IMR-90 (cell line): ENCODE results near the gene XKR3. TPM values are rescaled to one million over a fixed set of nuclear protein-coding genes. Genes with fewer than 3 reads are reported as not detected.

ENCODE experiments used
- ATAC-seq: fragments of 200-7000 bp; cut with Tn5 transposase; 2 replicates; pipeline ENCODE4 v1.9.1; 2020; ENCODE audit warnings: low read depth, mild to moderate bottlenecking, moderate library complexity
- BruUV-seq: library from RNA; stranded (reverse); fragments of 400-500 nt; replicated peaks from 2 replicates; lab custom pipeline; 2021; lab: Mats Ljungman, UMichigan
- CTCF ChIA-PET: fragments of 300-600 bp; formaldehyde crosslinking; extraction: SDS; loops from one replicate; lab custom pipeline; 2021; ENCODE audit warnings: antibody characterized with exemption; lab: Yijun Ruan, JAX
- POLR2A ChIA-PET: fragments of 300-600 bp; sonication (Branson Sonifier 250); formaldehyde crosslinking; loops from one replicate; lab custom pipeline; 2022; ENCODE audit warnings: antibody characterized with exemption; ENCODE audit not compliant: unreplicated experiment; lab: Charles Lee
- DNase-seq: peaks from one replicate; pipeline ENCODE4 v3.0.0; 2013
- H2AFZ ChIP-seq: replicated peaks from 2 replicates; pipeline ENCODE3; 2013; ENCODE audit warnings: low read length, mild to moderate bottlenecking; ENCODE audit not compliant: poor library complexity
- H2AK5ac ChIP-seq: 2 replicates; pipeline ENCODE4 v1.6.1; 2013; ENCODE audit warnings: low read depth, low read length, inconsistent platforms
- H2AK9ac ChIP-seq: replicated peaks from 2 replicates; pipeline ENCODE3; 2013; ENCODE audit warnings: mild to moderate bottlenecking, low read depth, low read length, moderate library complexity; ENCODE audit not compliant: poor library complexity
- H2BK120ac ChIP-seq: 2 replicates; pipeline ENCODE4 v1.6.1; 2013; ENCODE audit warnings: low read depth, low read length, inconsistent platforms
- H2BK15ac ChIP-seq: 3 replicates; pipeline ENCODE4 v1.6.1; 2013; ENCODE audit warnings: low read depth, low read length, inconsistent platforms
- H2BK20ac ChIP-seq: 2 replicates; pipeline ENCODE4 v1.6.1; 2013; ENCODE audit warnings: low read depth, mild to moderate bottlenecking, inconsistent platforms, low read length, moderate library complexity
- H2BK5ac ChIP-seq: 2 replicates; pipeline ENCODE4 v1.6.1; 2013; ENCODE audit warnings: mild to moderate bottlenecking, low read depth, low read length, inconsistent platforms; ENCODE audit not compliant: poor library complexity, severe bottlenecking
- H3K14ac ChIP-seq: replicated peaks from 2 replicates; pipeline ENCODE4 v1.6.1; 2013; ENCODE audit warnings: low read depth, low read length, inconsistent platforms
- H3K18ac ChIP-seq: 2 replicates; pipeline ENCODE4 v1.6.1; 2013; ENCODE audit warnings: low read depth, low read length, control low read depth
- H3K23ac ChIP-seq: 2 replicates; pipeline ENCODE4 v1.6.1; 2013; ENCODE audit warnings: low read depth, low read length, inconsistent platforms
- H3K27ac ChIP-seq: 2 replicates; pipeline ENCODE4 v1.5.1; 2013; ENCODE audit warnings: mild to moderate bottlenecking, control low read depth, low read length; ENCODE audit not compliant: insufficient read depth
- H3K27me3 ChIP-seq: 2 replicates; pipeline ENCODE4 v1.6.1; 2013; ENCODE audit warnings: low read length; ENCODE audit not compliant: control insufficient read depth, insufficient read depth
- H3K36me3 ChIP-seq: 2 replicates; pipeline ENCODE4 v1.6.1; 2013; ENCODE audit warnings: low read length, mixed read lengths; ENCODE audit not compliant: control insufficient read depth, insufficient read depth
- H3K4ac ChIP-seq: 2 replicates; pipeline ENCODE4 v1.6.1; 2013; ENCODE audit warnings: low read depth, low read length, inconsistent platforms
- H3K4me1 ChIP-seq: 2 replicates; pipeline ENCODE4 v1.6.1; 2013; ENCODE audit warnings: low read length, mixed read lengths; ENCODE audit not compliant: control insufficient read depth, insufficient read depth
- H3K4me2 ChIP-seq: 2 replicates; pipeline ENCODE4 v1.6.1; 2013; ENCODE audit warnings: low read depth, mild to moderate bottlenecking, control low read depth, low read length, moderate library complexity
- H3K4me3 ChIP-seq: 2 replicates; pipeline ENCODE4 v1.5.1; 2013; ENCODE audit warnings: low read depth, mild to moderate bottlenecking, control low read depth, low read length, moderate library complexity; ENCODE audit not compliant: insufficient read depth
- H3K56ac ChIP-seq: 2 replicates; pipeline ENCODE4 v1.6.1; 2013; ENCODE audit warnings: low read length, inconsistent platforms; ENCODE audit not compliant: insufficient read depth; ENCODE audit errors: extremely low read depth
- H3K79me1 ChIP-seq, 2 experiments: 2 replicates each; pipeline ENCODE4 v1.6.1; 2013; ENCODE audit warnings: low read length in 2 of 2, inconsistent platforms in 1 of 2, low read depth in 1 of 2
- H3K9ac ChIP-seq: 2 replicates; pipeline ENCODE4 v1.6.1; 2013; ENCODE audit warnings: low read depth, low read length, control low read depth
- H3K9me1 ChIP-seq: 2 replicates; pipeline ENCODE4 v1.6.1; 2013; ENCODE audit warnings: low read length, inconsistent platforms; ENCODE audit not compliant: insufficient read depth
- H3K9me3 ChIP-seq: 2 replicates; pipeline ENCODE4 v1.6.1; 2013; ENCODE audit warnings: low read length; ENCODE audit not compliant: control insufficient read depth, insufficient read depth
- H4K20me1 ChIP-seq: 2 replicates; pipeline ENCODE4 v1.6.1; 2013; ENCODE audit warnings: low read length, inconsistent platforms; ENCODE audit not compliant: insufficient read depth
- H4K5ac ChIP-seq: 2 replicates; pipeline ENCODE4 v1.6.1; 2013; ENCODE audit warnings: mild to moderate bottlenecking, low read depth, low read length, control low read depth
- H4K8ac ChIP-seq, 2 experiments: 2 replicates each; pipeline ENCODE4 v1.6.1; 2013; ENCODE audit warnings: low read depth in 2 of 2, low read length in 2 of 2, control low read depth in 1 of 2, inconsistent platforms in 1 of 2
- H4K91ac ChIP-seq: 2 replicates; pipeline ENCODE4 v1.6.1; 2013; ENCODE audit warnings: low read depth, low read length, inconsistent platforms; ENCODE audit not compliant: insufficient read depth
- BHLHE40 ChIP-seq: fragments of 150-350 bp; IDR thresholded peaks from 2 replicates; pipeline ENCODE4 v1.6.1; 2016; ENCODE audit warnings: mild to moderate bottlenecking, low read depth, low read length
- CEBPB ChIP-seq: IDR thresholded peaks from 2 replicates; pipeline ENCODE4 v1.6.1; 2012; ENCODE audit warnings: low read depth, low read length, improper control_type of control experiment
- CHD1 ChIP-seq: IDR thresholded peaks from 2 replicates; pipeline ENCODE4 v1.6.1; 2012; ENCODE audit warnings: low read depth, low read length, improper control_type of control experiment
- ELK1 ChIP-seq: fragments of 150-350 bp; IDR thresholded peaks from 2 replicates; pipeline ENCODE4 v1.6.1; 2016; ENCODE audit warnings: low read depth, mild to moderate bottlenecking, low read length, moderate library complexity, borderline replicate concordance
- FOS ChIP-seq: fragments of 150-350 bp; IDR thresholded peaks from 2 replicates; pipeline ENCODE4 v1.6.1; 2016; ENCODE audit warnings: low read depth, low read length
- MAFK ChIP-seq: IDR thresholded peaks from 2 replicates; pipeline ENCODE4 v1.6.1; 2012; ENCODE audit warnings: low read depth, low read length, improper control_type of control experiment
- MAZ ChIP-seq: IDR thresholded peaks from 2 replicates; pipeline ENCODE4 v1.6.1; 2012; ENCODE audit warnings: low read depth, mild to moderate bottlenecking, low read length, improper control_type of control experiment, moderate library complexity, borderline replicate concordance
- MXI1 ChIP-seq: IDR thresholded peaks from 2 replicates; pipeline ENCODE4 v1.6.1; 2012; ENCODE audit warnings: low read depth, mild to moderate bottlenecking, low read length, moderate library complexity, borderline replicate concordance
- NFE2L2 ChIP-seq: fragments of 150-350 bp; IDR thresholded peaks from 2 replicates; pipeline ENCODE4 v1.6.1; 2016; ENCODE audit warnings: low read depth, mild to moderate bottlenecking, low read length
- POLR2A ChIP-seq: IDR thresholded peaks from 2 replicates; pipeline ENCODE4 v1.6.1; 2012; ENCODE audit warnings: mild to moderate bottlenecking, low read depth, low read length
- RAD21 ChIP-seq: IDR thresholded peaks from 2 replicates; pipeline ENCODE4 v1.6.1; 2012; ENCODE audit warnings: low read length, improper control_type of control experiment
- RCOR1 ChIP-seq: IDR thresholded peaks from 2 replicates; pipeline ENCODE4 v1.6.1; 2012; ENCODE audit warnings: mild to moderate bottlenecking, low read length, improper control_type of control experiment; ENCODE audit not compliant: insufficient replicate concordance
- RFX5 ChIP-seq: IDR thresholded peaks from 2 replicates; pipeline ENCODE4 v1.8.0; 2012; ENCODE audit warnings: low read depth, mild to moderate bottlenecking, low read length, moderate library complexity
- SMC3 ChIP-seq: fragments of 150-350 bp; IDR thresholded peaks from 2 replicates; pipeline ENCODE4 v1.6.1; 2016; ENCODE audit warnings: low read depth, mild to moderate bottlenecking, antibody characterized with exemption, low read length, moderate library complexity
- WGBS, 2 experiments: methylation state at CpG; one replicate each; pipeline versions ENCODE4 v1.1.5 to v1.1.7; 2013; ENCODE audit warnings: missing lambda C conversion rate in 2 of 2; ENCODE audit not compliant: insufficient read length in 1 of 2; ENCODE audit errors: extremely low coverage in 2 of 2; 5-methylcytosine and 5-hydroxymethylcytosine counted together
- dilution Hi-C: fragments of 300-500 bp; cut with HindIII; formaldehyde crosslinking; loops from one replicate; pipeline ENCODE4 v1.14.3; 2018; ENCODE audit warnings: low sequenced_read_pairs; ENCODE audit not compliant: unreplicated experiment
- in situ Hi-C: fragments of 300-500 bp; cut with MboI; formaldehyde crosslinking; loops from 3 replicates; pipeline ENCODE4 v1.14.3; 2019; ENCODE audit warnings: low sequenced_read_pairs, inconsistent platforms, mixed read lengths
- intact Hi-C: fragments of 100-400 bp; cut with micrococcal nuclease; formaldehyde crosslinking; loops from 2 replicates; pipeline ENCODE4 v1.10.0; 2022
- polyA plus RNA-seq, 3 experiments: library from polyadenylated mRNA; depleted of rRNA; stranded (reverse); fragments of >200 nt; gene quantifications; 2 replicates each; pipeline ENCODE4 v1.2.3, GENCODE V29; 2012; ENCODE audit warnings: low replicate concordance in 1 of 3
- total RNA-seq: library from RNA; depleted of rRNA; stranded (reverse); fragments of >200 nt; gene quantifications from 2 replicates; pipeline ENCODE4 v1.2.3, GENCODE V29; 2012
- TF ChIP-seq, protein P1 (sequence below): conservative IDR thresholded peaks from 2 replicates; pipeline ENCODE4 v1.5.1; 2012; ENCODE audit warnings: mild to moderate bottlenecking, low read depth, low read length, improper control_type of control experiment
- TF ChIP-seq, protein P2 (sequence below): fragments of 150-350 bp; IDR thresholded peaks from 2 replicates; pipeline ENCODE4 v1.6.1; 2017; ENCODE audit warnings: mild to moderate bottlenecking, antibody characterized with exemption, low read length, low read depth

XKR3 gene
- total and polyA plus RNA-seq, 2 of the 4 experiments (the other 2 are of a cell fraction) = not detected

DNA sequence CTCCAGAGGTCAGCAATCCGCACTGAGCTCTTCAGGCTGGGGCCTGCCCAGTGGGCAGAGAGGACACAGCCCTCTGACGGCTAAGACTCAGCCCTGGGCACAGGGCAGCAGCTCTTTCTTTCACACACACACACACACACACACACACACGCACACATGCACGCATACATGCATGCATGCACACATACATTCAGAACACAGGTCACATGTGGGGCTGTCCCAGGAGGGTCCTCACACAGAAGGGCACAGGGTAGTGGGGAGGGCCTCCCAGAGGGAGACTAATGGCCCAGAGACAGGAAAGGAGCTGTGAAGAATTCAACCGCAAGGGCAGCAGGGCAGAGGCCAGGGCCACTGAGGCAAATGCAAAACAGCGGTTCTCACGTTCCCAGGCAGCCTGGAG, 20.3 kb upstream of the XKR3 start:
- Histone ChIP-seq H4K20me1 (no peaks in the 10 kb centered on the region), H3K4me3 (no peak overlapping the region), H3K23ac (no peak overlapping the region), H2BK20ac (no peak overlapping the region), H2AFZ (no peak overlapping the region), H3K4me1 (no peaks in the 10 kb centered on the region), H3K14ac (no peak overlapping the region), H3K4me2 (no peak overlapping the region), H2BK5ac (no peak overlapping the region), H3K79me1 (no peaks in the 10 kb centered on the region), H2AK9ac (no peak overlapping the region), H4K91ac (no peak overlapping the region), H4K8ac (no peak overlapping the region), H2BK120ac (no peak overlapping the region), H3K36me3 (no peaks in the 10 kb centered on the region), H4K5ac (no peak overlapping the region), H3K56ac (no peak overlapping the region), H3K27ac (no peak overlapping the region), H3K9me1 (no peaks in the 10 kb centered on the region), H3K4ac (no peak overlapping the region), H3K9me3 (peaks cover 23% of the 10 kb centered on the region), H3K9ac (no peak overlapping the region), H2BK15ac (no peak overlapping the region), H2AK5ac (no peak overlapping the region), H3K27me3 (no peaks in the 10 kb centered on the region), H3K18ac (no peak overlapping the region)
- DNase-seq = no peak
- ChIA-PET CTCF (no interaction called here), POLR2A (no interaction called here)
- TF ChIP-seq CHD1 = no peak
- TF ChIP-seq POLR2A = no peak
- TF ChIP-seq, protein P1, sequence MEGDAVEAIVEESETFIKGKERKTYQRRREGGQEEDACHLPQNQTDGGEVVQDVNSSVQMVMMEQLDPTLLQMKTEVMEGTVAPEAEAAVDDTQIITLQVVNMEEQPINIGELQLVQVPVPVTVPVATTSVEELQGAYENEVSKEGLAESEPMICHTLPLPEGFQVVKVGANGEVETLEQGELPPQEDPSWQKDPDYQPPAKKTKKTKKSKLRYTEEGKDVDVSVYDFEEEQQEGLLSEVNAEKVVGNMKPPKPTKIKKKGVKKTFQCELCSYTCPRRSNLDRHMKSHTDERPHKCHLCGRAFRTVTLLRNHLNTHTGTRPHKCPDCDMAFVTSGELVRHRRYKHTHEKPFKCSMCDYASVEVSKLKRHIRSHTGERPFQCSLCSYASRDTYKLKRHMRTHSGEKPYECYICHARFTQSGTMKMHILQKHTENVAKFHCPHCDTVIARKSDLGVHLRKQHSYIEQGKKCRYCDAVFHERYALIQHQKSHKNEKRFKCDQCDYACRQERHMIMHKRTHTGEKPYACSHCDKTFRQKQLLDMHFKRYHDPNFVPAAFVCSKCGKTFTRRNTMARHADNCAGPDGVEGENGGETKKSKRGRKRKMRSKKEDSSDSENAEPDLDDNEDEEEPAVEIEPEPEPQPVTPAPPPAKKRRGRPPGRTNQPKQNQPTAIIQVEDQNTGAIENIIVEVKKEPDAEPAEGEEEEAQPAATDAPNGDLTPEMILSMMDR = no peak
- no peak for TF ChIP-seq FOS
- TF ChIP-seq CEBPB = no peak
- no peak for TF ChIP-seq MAFK
- no peak for TF ChIP-seq MAZ
- no peak for TF ChIP-seq RAD21
- TF ChIP-seq BHLHE40 = no peak
- TF ChIP-seq RCOR1 = no peak
- TF ChIP-seq ELK1 = no peak
- TF ChIP-seq MXI1 = no peak
- no peak for TF ChIP-seq SMC3
- no peak for TF ChIP-seq NFE2L2
- no peak for TF ChIP-seq RFX5
- TF ChIP-seq, protein P2, sequence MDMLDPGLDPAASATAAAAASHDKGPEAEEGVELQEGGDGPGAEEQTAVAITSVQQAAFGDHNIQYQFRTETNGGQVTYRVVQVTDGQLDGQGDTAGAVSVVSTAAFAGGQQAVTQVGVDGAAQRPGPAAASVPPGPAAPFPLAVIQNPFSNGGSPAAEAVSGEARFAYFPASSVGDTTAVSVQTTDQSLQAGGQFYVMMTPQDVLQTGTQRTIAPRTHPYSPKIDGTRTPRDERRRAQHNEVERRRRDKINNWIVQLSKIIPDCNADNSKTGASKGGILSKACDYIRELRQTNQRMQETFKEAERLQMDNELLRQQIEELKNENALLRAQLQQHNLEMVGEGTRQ = no peak
- BruUV-seq = no TSS peak
- dilution Hi-C loops (no loop called here), in situ Hi-C loops (no loop called here), intact Hi-C loops (no loop called here)
- no peak for ATAC-seq
- WGBS, 2 experiments = 52% methylated on average over 2 of the region's 7 CpGs; no CpG with 5 or more reads in 1 of the 2 experiments
